Skin epidermis (tissue), 12 donors: ENCODE measurements around the gene RBMS1.
A peak's percentile ranks its signal among the peaks of the same experiment; 100 is the strongest.

Source experiments
- H3K27ac ChIP-seq, 21 experiments: fragments of 200-600 bp; sonication (generic) in 11 of 21; one replicate each; pipeline ENCODE4 v1.5.0; 2020; ENCODE audit warnings: mild to moderate bottlenecking in 3 of 21, inconsistent platforms in 2 of 21, moderate library complexity in 2 of 21
- H3K4me3 ChIP-seq, 7 experiments: fragments of 200-600 bp; sonication (generic) in 2 of 7; one replicate each; pipeline ENCODE4 v1.5.0; 2020; ENCODE audit warnings: inconsistent platforms in 2 of 7, mild to moderate bottlenecking in 2 of 7, moderate library complexity in 1 of 7

The RBMS1 gene

GRCh38 chr2:160303527-160303926, 190.1 kb downstream of the RBMS1 start:
- Histone ChIP-seq H3K4me3 (no peak overlapping the region), H3K27ac (no peak overlapping the region)

- H3K4me3 ChIP-seq = no peak overlapping the region
- H3K27ac ChIP-seq = no peak overlapping the region
Measured at GRCh38 chr2:160303076-160303475, 190.5 kb downstream of the RBMS1 start.

- no peak overlapping the region for H3K27ac ChIP-seq
- H3K4me3 ChIP-seq = no peak overlapping the region
Measured at GRCh38 chr2:160301420-160301819, 192.2 kb downstream of the RBMS1 start.

- no peak overlapping the region for H3K4me3 ChIP-seq
- H3K27ac ChIP-seq = peak overlapping the region in 1 of 21 experiments; percentile 16
Measured at GRCh38 chr2:160300203-160300602, 193.4 kb downstream of the RBMS1 start.

- H3K4me3 ChIP-seq = no peak overlapping the region
- peak overlapping the region in 1 of 21 experiments; percentile 28 for H3K27ac ChIP-seq
Measured at GRCh38 chr2:160299540-160299939, 194.1 kb downstream of the RBMS1 start.

GRCh38 chr2:160298960-160299359, 194.6 kb downstream of the RBMS1 start:
- Histone ChIP-seq H3K27ac (peak overlapping the region in 2 of 21 experiments; percentile 17 to 64), H3K4me3 (no peak overlapping the region)

- Histone ChIP-seq H3K4me3 (no peak overlapping the region), H3K27ac (peak overlapping the region in 14 of 21 experiments; percentile 0 to 83 (median 36))
Measured at GRCh38 chr2:160295519-160296207, 197.9 kb downstream of the RBMS1 start.

- no peak overlapping the region for H3K4me3 ChIP-seq
- H3K27ac ChIP-seq = peak overlapping the region in 12 of 21 experiments; percentile 14 to 83 (median 50)
Measured at GRCh38 chr2:160294889-160295288, 198.7 kb downstream of the RBMS1 start.

DNA sequence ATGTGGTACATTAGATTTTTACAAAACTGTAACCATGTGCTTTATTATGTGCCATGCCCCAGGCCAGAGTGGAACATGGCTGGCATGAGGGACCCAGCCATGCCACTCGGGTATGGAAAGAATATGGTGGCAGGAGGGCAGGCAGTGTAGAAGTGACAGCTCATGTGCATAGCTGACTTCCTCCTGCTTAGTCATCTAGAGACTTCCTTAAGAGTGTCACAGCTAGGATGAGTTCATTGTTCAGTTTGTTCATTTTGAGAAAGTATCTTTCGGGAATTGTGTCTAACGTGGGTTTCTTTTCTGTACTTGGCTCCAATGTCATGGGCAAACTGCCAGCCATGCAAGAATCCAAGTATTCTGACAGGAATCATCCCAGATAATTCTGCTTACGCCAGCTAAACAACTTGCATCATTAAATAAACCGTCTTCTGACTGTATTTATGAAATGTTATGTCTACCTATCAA, 199.2 kb downstream of the RBMS1 start:
- Histone ChIP-seq H3K27ac (peak overlapping the region in 19 of 21 experiments; percentile 3 to 83 (median 53)), H3K4me3 (no peak overlapping the region)

GRCh38 chr2:160293391-160294091, 200.1 kb downstream of the RBMS1 start:
- H3K27ac ChIP-seq = peak overlapping the region in 20 of 21 experiments; percentile 3 to 83 (median 54)
- H3K4me3 ChIP-seq = no peak overlapping the region

GRCh38 chr2:160292225-160292624, 201.4 kb downstream of the RBMS1 start:
- Histone ChIP-seq H3K4me3 (no peak overlapping the region), H3K27ac (peak overlapping the region in 10 of 21 experiments; percentile 23 to 83 (median 64))

GRCh38 chr2:160291382-160291781, 202.2 kb downstream of the RBMS1 start:
- peak overlapping the region in 5 of 21 experiments; percentile 7 to 76 (median 50) for H3K27ac ChIP-seq
- no peak overlapping the region for H3K4me3 ChIP-seq

DNA sequence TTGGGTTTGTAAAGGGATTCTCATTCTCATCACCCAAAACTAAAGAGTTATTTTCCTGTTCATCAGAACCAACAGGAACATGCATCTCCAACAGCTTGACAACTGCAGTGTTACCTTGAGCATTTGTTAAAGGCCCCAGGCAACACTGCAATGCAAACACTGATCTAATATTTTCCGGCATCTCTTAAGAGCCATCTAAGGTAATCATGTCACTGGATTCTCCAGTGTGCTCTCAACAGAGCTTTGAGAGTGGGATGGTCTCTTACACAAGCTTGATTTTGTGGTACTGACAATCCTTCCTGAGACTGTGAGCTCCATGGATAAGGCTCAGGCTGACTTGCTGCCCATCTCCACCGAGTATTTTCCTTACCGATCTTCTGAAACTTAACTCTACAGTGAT, 203.0 kb downstream of the RBMS1 start:
- Histone ChIP-seq H3K4me3 (no peak overlapping the region), H3K27ac (peak overlapping the region in 6 of 21 experiments; percentile 3 to 51 (median 33))

GRCh38 chr2:160289831-160290230, 203.8 kb downstream of the RBMS1 start:
- peak overlapping the region in 10 of 21 experiments; percentile 3 to 51 (median 28) for H3K27ac ChIP-seq
- no peak overlapping the region for H3K4me3 ChIP-seq

DNA sequence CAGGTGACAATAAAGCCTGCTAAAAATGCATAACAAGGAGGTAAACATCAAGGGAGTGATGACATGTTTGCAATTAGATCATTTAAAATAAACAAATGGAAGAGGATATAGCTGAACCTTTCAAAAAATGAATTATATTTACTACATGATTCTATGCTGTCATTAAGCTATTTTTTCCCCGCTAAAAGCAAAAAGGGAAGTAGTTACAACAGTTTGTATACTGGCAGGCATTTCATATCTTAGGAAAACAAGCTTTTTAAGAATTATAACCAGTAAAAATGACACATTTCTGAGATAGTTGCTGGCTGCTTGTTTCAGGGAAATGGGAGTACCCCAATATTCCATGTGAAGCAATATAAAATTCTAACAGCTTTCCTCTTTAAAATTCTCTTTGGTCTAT, 204.5 kb downstream of the RBMS1 start:
- Histone ChIP-seq H3K27ac (peak overlapping the region in 14 of 21 experiments; percentile 2 to 67 (median 34)), H3K4me3 (no peak overlapping the region)

- peak overlapping the region in 10 of 21 experiments; percentile 5 to 67 (median 34) for H3K27ac ChIP-seq
- no peak overlapping the region for H3K4me3 ChIP-seq
Measured at GRCh38 chr2:160288324-160288723, 205.3 kb downstream of the RBMS1 start.

- Histone ChIP-seq H3K4me3 (no peak overlapping the region), H3K27ac (peak overlapping the region in 1 of 21 experiments; percentile 1)
Measured at GRCh38 chr2:160287476-160287875, 206.1 kb downstream of the RBMS1 start.

DNA sequence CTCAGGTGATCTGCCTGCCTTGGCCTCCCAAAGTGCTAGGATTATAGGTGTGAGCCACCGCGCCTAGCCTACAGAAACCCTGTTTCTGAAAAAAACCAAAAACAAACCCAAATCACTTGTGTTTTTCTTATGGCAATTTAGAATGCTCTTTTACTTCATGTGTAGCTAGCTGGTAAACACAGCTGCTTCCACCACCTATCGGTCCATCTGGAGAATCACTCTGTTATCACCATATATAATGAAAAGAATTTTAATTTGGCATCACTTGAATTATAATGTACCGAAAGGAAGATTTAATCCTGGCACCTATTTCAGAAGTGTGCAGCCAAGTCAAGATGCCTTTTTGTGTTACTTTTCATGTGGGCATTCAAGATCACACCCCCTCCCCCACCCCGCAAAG, 207.1 kb downstream of the RBMS1 start:
- Histone ChIP-seq H3K27ac (peak overlapping the region in 1 of 21 experiments; percentile 1), H3K4me3 (no peak overlapping the region)

- Histone ChIP-seq H3K27ac (no peak overlapping the region), H3K4me3 (no peak overlapping the region)
Measured at GRCh38 chr2:160283675-160284074, 209.9 kb downstream of the RBMS1 start.

DNA sequence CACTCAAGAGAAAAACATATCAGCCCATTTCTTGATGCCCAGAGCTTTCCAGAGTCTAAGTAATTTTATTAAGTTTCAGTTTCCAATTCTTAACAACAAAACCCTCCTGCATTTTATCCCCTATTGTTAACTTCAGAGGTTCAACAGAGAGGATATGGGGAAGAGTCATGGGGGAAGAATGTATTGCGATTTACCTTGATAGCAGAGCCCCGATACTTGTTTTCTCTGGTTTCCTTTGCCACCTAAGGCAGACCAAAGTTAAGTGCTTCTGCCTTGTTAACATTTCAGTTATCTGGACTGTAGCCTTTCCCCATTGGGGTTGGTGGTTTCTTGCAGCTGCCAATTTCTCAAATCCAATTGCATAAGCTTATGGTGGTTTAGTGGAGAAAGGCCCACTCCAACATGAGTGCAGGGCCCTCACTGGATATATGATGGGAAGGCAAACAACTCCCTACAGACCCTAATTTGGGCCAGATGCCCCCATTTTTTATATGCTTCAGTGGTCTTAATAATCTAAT, 211.5 kb downstream of the RBMS1 start:
- Histone ChIP-seq H3K27ac (peak overlapping the region in 3 of 21 experiments; percentile 5 to 26 (median 18)), H3K4me3 (no peak overlapping the region)
